ENCODE results near the gene CACNB3.

- TF ChIP-seq CTCF (IDR thresholded peaks at IDR 0.05) = no peak
- no peak for TF ChIP-seq EZH2 (IDR thresholded peaks at IDR 0.05; ENCODE audit: borderline replicate concordance, insufficient read depth, low read depth, low read length, poor library complexity, severe bottlenecking)
These were observed 50.9 kb downstream of the CACNB3 start for GRCh38 chr12:48869191-48869590.
